ENCODE results near the gene PDCD2L. TPM values are rescaled to one million over a fixed set of nuclear protein-coding genes. Genes with fewer than 3 reads are reported as not detected.
"Not testable (repeated sequence)": the region's sequence is repeated elsewhere in the genome, so short reads cannot be mapped to it uniquely, and the experiment has no call there.

The PDCD2L gene, protein sequence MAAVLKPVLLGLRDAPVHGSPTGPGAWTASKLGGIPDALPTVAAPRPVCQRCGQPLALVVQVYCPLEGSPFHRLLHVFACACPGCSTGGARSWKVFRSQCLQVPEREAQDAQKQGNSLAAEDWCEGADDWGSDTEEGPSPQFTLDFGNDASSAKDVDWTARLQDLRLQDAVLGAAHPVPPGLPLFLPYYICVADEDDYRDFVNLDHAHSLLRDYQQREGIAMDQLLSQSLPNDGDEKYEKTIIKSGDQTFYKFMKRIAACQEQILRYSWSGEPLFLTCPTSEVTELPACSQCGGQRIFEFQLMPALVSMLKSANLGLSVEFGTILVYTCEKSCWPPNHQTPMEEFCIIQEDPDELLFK
- polyA plus RNA-seq (2012; ENCODE audit: insufficient read depth, insufficient read length): 50.0 TPM

- peak within 1 kb of the TSS; percentile 95 for H3K4me3 ChIP-seq (ENCODE audit: low read length)
- peak; percentile 87 for DNase-seq (ENCODE audit: low read depth, low spot score)
Measured at GRCh38 chr19:34404109-34404909, at the start of gene PDCD2L. Gene PDCD2L, plus strand, starts transcription at chr19:34404399. Its CDS starts 32 bp downstream, at chr19:34404431.

DNA sequence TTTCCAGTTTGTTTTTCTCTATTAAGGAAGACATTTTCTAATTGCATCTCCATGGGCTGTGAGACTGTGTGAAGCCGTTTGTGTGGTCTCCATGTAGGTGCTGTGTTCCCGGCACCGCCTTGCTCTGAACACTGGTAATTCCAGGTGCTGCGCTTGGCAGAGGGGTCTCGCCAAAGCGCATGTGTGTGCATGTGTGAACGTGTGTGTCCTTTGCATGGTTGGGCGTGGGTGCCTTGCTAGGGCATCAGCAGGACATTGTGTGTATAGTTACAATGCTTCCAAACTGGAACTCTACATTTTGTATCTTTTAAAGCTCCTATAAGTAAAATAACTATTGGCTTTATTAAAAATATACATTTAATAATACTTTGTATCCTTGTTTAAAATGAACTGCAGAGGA lies 49.0 kb upstream of the PDCD2L start:
- H3K4me3 ChIP-seq (ENCODE audit: low read length): no peak overlapping the region
- DNase-seq (ENCODE audit: low read depth, low spot score): no peak

GRCh38 chr19:34356875-34357274 lies 47.3 kb upstream of the PDCD2L start:
- DNase-seq (ENCODE audit: low read depth, low spot score): no peak
- H3K4me3 ChIP-seq (ENCODE audit: low read length): no peak overlapping the region

GRCh38 chr19:34357431-34357830 lies 46.8 kb upstream of the PDCD2L start:
- DNase-seq (ENCODE audit: low read depth, low spot score): no peak
- no peak overlapping the region for H3K4me3 ChIP-seq (ENCODE audit: low read length)

DNA sequence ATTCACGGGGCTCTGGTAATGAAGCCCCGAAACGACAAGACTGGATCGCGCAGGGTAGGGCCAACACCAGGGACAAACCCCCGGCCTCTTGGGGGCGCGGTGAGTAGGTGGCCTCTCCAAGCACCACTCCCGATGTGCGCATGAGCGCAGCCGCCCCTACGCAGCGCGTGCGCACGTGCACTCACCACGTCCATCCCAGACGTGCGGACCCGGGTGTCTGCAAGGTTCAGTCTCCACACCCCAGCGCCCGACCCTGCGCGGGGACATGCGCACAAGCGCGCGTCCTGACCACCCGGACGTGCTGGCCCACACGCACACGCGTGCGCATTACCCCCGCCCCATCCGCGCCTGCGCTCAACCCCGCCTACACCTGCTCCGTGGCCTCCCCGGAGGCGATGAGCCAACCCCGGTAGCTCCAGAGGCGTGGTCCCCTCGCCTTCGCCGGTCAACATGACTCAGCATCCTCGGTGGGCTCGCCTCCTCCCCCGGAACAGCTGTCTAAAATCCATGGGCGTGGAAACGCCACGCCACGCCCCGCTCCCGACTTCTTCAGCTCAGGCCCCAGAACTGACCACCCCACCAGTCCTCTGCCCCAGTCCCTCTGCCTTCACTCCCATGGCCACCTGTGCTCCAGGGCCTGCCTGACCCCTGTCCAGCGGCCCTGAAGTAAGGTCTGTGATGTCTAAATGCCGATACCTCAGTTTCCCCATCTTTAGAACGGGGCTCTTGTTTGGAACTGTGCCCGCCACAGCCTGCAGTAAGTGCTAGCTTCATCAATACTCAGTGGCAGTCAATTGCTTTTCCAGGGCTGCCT lies 44.9 kb upstream of the PDCD2L start:
- peak; percentile 98 for DNase-seq (ENCODE audit: low read depth, low spot score)

DNA sequence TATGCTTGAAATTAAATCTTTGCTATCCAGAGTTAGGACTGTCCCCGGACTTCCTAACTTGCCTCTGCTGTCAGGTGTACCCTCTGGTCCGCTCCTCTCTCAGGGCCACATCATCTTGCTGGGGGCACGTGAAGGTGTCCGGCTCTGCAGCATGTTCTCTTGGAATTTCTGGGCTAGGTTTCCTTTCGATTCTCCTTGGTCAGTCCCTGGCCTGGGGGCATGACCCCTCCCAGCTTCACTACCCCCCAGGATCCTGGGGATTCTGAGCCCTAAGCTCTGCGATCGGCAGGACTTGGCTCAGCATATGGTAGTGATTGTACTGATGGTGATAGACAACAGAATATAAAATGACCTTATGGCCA lies 44.3 kb upstream of the PDCD2L start:
- peak overlapping the region; percentile 70 for H3K4me3 ChIP-seq (ENCODE audit: low read length)
- no peak for DNase-seq (ENCODE audit: low read depth, low spot score)

More for the DNA sequence above, 44.9 kb upstream of the PDCD2L start:
- peak overlapping the region; percentile 70 for H3K4me3 ChIP-seq (ENCODE audit: low read length)

DNA sequence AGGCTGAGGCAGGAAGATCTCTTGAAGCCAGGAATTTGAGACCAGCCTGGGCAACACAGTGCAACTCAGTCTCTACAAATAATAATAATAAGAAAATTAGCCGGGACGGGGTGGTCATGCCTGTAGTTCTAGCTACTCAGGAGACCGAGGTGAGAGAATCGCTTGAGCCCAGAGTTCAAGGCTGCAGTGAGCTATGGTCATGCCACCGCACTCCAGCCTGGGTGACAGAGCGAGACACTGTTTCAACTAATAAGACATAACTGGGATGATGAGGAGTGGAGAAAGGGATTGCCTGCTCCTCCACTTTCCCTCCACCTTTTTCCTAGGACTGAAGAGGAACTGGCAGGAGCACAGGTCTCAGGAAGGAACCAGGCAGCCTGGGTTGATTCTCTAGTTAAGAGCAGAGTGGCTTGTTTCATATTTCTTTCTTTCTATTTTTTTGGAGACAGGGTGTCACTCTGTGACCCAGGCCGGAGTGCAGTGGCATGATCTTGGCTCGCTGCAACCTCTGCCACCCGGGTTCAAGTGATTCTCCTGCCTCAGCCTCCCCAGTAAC lies 43.8 kb upstream of the PDCD2L start:
- peak overlapping the region; percentile 70; the same call in 1 of the 2 replicates for H3K4me3 ChIP-seq (ENCODE audit: low read length)
- DNase-seq (ENCODE audit: low read depth, low spot score): no peak

DNA sequence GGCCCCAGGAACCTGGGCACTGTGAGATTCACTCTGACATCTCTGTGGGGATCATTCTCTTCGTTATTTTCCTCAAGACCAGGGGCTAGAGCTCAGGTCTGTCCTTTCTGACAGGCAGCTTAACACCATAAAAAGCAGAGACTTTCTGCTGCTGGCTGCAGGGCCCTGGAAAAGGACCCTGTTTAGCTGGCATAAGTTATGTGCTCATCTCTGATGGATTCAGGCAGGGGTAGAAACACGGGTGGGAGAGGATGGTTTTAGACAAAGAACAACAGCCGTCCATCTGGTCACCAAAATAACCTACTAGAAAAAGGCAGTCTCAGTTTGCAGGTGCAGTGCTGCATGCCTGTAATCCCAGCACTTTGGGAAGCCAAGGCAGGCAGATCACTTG lies 41.5 kb upstream of the PDCD2L start:
- no peak overlapping the region for H3K4me3 ChIP-seq (ENCODE audit: low read length)
- no peak for DNase-seq (ENCODE audit: low read depth, low spot score)

DNA sequence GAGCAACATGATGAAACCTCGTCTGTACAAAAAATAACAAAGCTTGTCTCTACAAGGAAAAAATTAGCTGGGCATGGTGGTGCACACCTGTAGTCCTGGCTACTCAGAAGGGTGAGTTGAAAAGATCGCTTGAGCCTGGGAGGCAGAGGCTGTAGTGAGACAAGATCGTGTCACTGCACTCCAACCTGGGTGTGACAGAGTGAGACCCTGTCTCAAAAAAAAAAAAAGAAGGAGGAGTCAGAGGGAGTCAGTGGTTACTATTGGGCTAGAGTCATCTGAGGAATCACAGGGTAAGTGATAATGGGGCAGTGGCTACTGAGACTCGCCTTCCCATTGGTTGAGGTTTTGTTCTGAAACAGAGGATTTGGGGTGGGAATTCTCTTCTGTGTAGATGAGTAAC lies 41.1 kb upstream of the PDCD2L start:
- no peak overlapping the region for H3K4me3 ChIP-seq (ENCODE audit: low read length)
- no peak for DNase-seq (ENCODE audit: low read depth, low spot score)

DNA sequence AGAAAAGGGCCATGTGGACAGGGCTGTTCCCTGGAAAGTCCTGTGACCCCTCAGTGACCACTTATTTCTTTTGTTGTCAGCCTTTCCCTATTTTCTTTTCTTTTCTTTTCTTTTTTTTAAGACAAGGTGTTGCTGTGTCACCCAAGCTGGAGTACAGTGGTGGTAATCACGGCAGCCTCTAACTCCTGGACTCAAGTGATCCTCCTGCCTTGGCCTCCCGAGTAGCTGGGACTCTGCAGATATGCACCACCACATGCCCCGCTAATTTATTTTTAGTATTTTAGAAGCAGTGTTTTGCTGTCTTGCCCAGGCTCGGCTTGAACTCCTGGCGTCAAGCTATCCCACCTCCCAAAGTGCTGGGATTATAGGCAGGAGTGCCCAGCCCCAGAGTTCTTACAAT lies 40.3 kb upstream of the PDCD2L start:
- DNase-seq (ENCODE audit: low read depth, low spot score): no peak
- H3K4me3 ChIP-seq (ENCODE audit: low read length): no peak overlapping the region

DNA sequence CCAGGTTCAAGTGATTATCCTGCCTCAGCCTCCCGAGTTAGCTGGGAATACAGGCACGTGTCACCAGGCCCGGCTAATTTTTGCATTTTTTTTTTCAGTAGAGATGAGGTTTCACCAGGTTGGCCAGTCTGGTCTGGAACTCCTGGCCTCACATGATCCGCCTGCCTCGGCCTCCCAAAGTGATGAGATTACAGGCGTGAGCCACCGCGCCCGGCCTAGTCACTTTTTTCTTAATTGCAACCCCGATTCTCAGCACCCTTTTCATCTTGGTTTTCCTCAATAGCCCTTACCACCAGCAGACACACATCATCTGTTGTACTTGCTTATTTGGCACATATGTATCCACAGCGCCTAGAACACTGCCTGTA lies 39.8 kb upstream of the PDCD2L start:
- DNase-seq (ENCODE audit: low read depth, low spot score): no peak
- peak overlapping the region; percentile 92 for H3K4me3 ChIP-seq (ENCODE audit: low read length)

DNA sequence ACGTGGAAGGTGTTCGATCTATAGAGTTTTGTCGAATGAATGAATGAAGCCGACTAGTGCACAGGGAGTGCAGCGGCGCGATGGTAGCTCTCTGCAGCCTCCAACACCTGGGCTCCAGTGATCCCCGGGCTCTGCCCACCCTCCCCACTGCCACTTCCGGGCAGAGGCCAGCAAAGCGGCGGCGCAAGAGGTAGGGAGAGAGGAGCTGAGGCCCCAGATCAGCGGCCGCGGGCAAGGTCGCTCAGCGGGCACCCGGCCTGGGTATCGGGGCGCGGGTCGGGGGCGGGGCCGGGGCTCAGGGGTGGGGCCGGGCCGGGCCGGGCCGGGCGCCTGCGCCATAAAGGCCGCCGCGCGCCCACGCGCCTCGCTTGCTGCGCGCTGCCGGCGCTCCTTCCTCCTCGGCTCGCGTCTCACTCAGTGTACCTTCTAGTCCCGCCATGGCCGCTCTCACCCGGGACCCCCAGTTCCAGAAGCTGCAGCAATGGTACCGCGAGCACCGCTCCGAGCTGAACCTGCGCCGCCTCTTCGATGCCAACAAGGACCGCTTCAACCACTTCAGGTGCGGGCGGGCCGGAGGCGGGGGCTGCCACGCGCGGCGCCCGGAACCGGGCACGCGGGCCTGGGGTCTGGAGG lies 39.3 kb upstream of the PDCD2L start, which contains the start of gene GPI:
Gene GPI (plus strand): TSS at position 367 of the 633 bp plus-strand sequence. CDS start 71 bp downstream, at position 438.
- H3K4me3 ChIP-seq (ENCODE audit: low read length): peak within 1 kb of the TSS; percentile 92
- peak; percentile 50 for DNase-seq (ENCODE audit: low read depth, low spot score)

GRCh38 chr19:34365463-34366401 lies 38.5 kb upstream of the PDCD2L start:
- no peak for DNase-seq (ENCODE audit: low read depth, low spot score)
- peak overlapping the region; percentile 92 for H3K4me3 ChIP-seq (ENCODE audit: low read length)

GRCh38 chr19:34366738-34367623 lies 37.2 kb upstream of the PDCD2L start:
- DNase-seq (ENCODE audit: low read depth, low spot score): no peak
- H3K4me3 ChIP-seq (ENCODE audit: low read length): peak overlapping the region; percentile 92

DNA sequence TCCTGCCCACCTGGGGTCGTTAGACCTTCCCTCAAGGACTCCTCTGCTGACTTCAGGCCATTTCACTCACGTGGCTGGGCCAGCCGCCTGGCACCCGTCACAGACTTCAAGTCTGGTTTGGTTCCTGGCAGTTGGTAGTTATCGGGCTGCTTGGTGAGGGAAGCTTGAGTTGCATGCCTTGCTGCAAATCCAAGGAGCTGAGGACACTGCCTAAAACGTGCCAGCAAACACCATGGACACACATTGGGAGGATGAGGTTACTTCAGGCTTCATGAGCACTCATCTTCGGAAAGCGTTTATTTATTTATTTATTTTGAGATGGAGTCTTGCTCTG lies 36.6 kb upstream of the PDCD2L start:
- DNase-seq (ENCODE audit: low read depth, low spot score): no peak
- no peak overlapping the region for H3K4me3 ChIP-seq (ENCODE audit: low read length)

GRCh38 chr19:34368338-34368737 lies 35.9 kb upstream of the PDCD2L start:
- no peak overlapping the region for H3K4me3 ChIP-seq (ENCODE audit: low read length)
- no peak for DNase-seq (ENCODE audit: low read depth, low spot score)

- not testable (repeated sequence) for H3K4me3 ChIP-seq (ENCODE audit: low read length); DNase-seq (ENCODE audit: low read depth, low spot score)
Measured at GRCh38 chr19:34369166-34369565, 35.0 kb upstream of the PDCD2L start.
